ENCODE measurements around the gene KDM1B. TPM values are rescaled to one million over a fixed set of nuclear protein-coding genes. Genes with fewer than 3 reads are reported as not detected.

KDM1B gene
- total and polyA plus RNA-seq, 9 of the 15 experiments (the other 6 are each of a cell fraction or from before 2014, with no cell fraction given) = 1.4 to 58.9 (median 36.3) TPM

DNA sequence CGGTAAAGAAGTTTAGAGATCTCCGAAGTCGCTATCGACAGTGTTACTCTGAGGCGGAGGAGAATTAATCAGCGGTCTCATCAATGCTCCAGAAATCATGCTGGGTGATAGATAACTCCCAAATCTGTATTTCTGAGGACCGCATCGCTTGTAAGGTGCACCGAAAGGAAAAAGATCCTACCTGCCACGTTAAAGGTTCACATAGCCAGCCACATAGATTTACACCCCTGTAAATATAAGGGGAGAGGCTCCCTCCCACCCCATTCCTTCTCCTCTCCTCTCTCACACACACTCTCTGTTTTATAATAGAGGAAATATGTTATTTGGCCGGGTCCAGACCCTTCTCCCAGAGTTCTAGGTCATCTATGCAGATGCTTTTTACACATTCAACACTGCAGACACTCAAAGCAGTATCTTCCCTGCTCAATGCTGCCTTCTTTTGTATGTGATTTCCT lies 109.7 kb downstream of the KDM1B start (continued):
- TF ChIP-seq NFRKB (IDR thresholded peaks at IDR 0.05; ENCODE audit: low read depth) = 0 out of 2 replicates have a peak, but pooled peaks have one; percentile 11
- TF ChIP-seq ZNF263 (CRISPR knock-in tag; IDR thresholded peaks at IDR 0.05; ENCODE audit: borderline replicate concordance) = no peak
- TF ChIP-seq, protein P1, sequence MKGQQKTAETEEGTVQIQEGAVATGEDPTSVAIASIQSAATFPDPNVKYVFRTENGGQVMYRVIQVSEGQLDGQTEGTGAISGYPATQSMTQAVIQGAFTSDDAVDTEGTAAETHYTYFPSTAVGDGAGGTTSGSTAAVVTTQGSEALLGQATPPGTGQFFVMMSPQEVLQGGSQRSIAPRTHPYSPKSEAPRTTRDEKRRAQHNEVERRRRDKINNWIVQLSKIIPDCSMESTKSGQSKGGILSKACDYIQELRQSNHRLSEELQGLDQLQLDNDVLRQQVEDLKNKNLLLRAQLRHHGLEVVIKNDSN (CRISPR knock-in tag; IDR thresholded peaks at IDR 0.05) = no peak
- peak; percentile 30; the same call in 1 of the 2 replicates for TF ChIP-seq NFATC3 (IDR thresholded peaks at IDR 0.05)
- 0 out of 2 replicates have a peak, but pooled peaks have one; percentile 20 for TF ChIP-seq SMARCE1 (IDR thresholded peaks at IDR 0.05)
- peak; percentile 41; the same call in 1 of the 2 replicates for TF ChIP-seq DPF2 (IDR thresholded peaks at IDR 0.05)
- no peak for TF ChIP-seq JUND (IDR thresholded peaks at IDR 0.05; ENCODE audit: borderline replicate concordance, low read depth, low read length)
- TF ChIP-seq JUND (tag; IDR thresholded peaks at IDR 0.05; ENCODE audit: borderline replicate concordance, low read depth, low read length) = peak; percentile 22; the same call in 1 of the 3 replicates
- 0 out of 2 replicates have a peak, but pooled peaks have one; percentile 34 for TF ChIP-seq TEAD4 (IDR thresholded peaks at IDR 0.05; ENCODE audit: low read length)
- no peak for TF ChIP-seq TEAD4 (CRISPR knock-in tag; IDR thresholded peaks at IDR 0.05; ENCODE audit: borderline replicate concordance)
- TF ChIP-seq NBN (IDR thresholded peaks at IDR 0.05; ENCODE audit: low read depth) = peak; percentile 44; the same call in 1 of the 2 replicates
- no peak for TF ChIP-seq POLR3G (IDR thresholded peaks at IDR 0.05; ENCODE audit: extremely low read depth, insufficient read length, insufficient replicate concordance)
- TF ChIP-seq, protein P2, sequence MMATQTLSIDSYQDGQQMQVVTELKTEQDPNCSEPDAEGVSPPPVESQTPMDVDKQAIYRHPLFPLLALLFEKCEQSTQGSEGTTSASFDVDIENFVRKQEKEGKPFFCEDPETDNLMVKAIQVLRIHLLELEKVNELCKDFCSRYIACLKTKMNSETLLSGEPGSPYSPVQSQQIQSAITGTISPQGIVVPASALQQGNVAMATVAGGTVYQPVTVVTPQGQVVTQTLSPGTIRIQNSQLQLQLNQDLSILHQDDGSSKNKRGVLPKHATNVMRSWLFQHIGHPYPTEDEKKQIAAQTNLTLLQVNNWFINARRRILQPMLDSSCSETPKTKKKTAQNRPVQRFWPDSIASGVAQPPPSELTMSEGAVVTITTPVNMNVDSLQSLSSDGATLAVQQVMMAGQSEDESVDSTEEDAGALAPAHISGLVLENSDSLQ (IDR thresholded peaks at IDR 0.05) = peak; percentile 64
- peak; percentile 33; the same call in 1 of the 2 replicates for TF ChIP-seq ZEB2 (IDR thresholded peaks at IDR 0.05)
- TF ChIP-seq, protein P3, sequence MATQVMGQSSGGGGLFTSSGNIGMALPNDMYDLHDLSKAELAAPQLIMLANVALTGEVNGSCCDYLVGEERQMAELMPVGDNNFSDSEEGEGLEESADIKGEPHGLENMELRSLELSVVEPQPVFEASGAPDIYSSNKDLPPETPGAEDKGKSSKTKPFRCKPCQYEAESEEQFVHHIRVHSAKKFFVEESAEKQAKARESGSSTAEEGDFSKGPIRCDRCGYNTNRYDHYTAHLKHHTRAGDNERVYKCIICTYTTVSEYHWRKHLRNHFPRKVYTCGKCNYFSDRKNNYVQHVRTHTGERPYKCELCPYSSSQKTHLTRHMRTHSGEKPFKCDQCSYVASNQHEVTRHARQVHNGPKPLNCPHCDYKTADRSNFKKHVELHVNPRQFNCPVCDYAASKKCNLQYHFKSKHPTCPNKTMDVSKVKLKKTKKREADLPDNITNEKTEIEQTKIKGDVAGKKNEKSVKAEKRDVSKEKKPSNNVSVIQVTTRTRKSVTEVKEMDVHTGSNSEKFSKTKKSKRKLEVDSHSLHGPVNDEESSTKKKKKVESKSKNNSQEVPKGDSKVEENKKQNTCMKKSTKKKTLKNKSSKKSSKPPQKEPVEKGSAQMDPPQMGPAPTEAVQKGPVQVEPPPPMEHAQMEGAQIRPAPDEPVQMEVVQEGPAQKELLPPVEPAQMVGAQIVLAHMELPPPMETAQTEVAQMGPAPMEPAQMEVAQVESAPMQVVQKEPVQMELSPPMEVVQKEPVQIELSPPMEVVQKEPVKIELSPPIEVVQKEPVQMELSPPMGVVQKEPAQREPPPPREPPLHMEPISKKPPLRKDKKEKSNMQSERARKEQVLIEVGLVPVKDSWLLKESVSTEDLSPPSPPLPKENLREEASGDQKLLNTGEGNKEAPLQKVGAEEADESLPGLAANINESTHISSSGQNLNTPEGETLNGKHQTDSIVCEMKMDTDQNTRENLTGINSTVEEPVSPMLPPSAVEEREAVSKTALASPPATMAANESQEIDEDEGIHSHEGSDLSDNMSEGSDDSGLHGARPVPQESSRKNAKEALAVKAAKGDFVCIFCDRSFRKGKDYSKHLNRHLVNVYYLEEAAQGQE (IDR thresholded peaks at IDR 0.05; ENCODE audit: borderline replicate concordance) = no peak
- TF ChIP-seq, protein P3 (CRISPR knock-in tag; IDR thresholded peaks at IDR 0.05; ENCODE audit: low read depth) = peak; percentile 41; the same call in 1 of the 2 replicates

Data from K562 (cell line).